Endothelial cell (in vitro differentiated cells): ENCODE measurements around the gene TBC1D9. TPM values are rescaled to one million over a fixed set of nuclear protein-coding genes. Genes with fewer than 3 reads are reported as not detected.
A peak's percentile ranks its signal among the peaks of the same experiment; 100 is the strongest.

Experiments
- DNase-seq: peaks from one replicate; pipeline ENCODE4 v3.0.0; 2021; ENCODE audit warnings: low spot score
- H3K27ac Mint-ChIP-seq: one replicate; pipeline ENCODE4 v1.8.0; 2021; ENCODE audit warnings: mixed read lengths, inconsistent platforms; ENCODE audit not compliant: unreplicated experiment
- H3K27me3 Mint-ChIP-seq: one replicate; pipeline ENCODE4 v1.8.0; 2021; ENCODE audit warnings: mild to moderate bottlenecking, moderate library complexity, mixed read lengths, inconsistent platforms; ENCODE audit not compliant: unreplicated experiment
- H3K36me3 Mint-ChIP-seq: one replicate; pipeline ENCODE4 v1.8.0; 2021; ENCODE audit warnings: mild to moderate bottlenecking, low read depth, mixed read lengths, inconsistent platforms; ENCODE audit not compliant: unreplicated experiment
- H3K4me1 Mint-ChIP-seq: one replicate; pipeline ENCODE4 v1.8.0; 2021; ENCODE audit warnings: mild to moderate bottlenecking, mixed read lengths, inconsistent platforms; ENCODE audit not compliant: unreplicated experiment
- H3K4me3 Mint-ChIP-seq: one replicate; pipeline ENCODE4 v1.8.0; 2021; ENCODE audit warnings: mild to moderate bottlenecking, mixed read lengths, inconsistent platforms; ENCODE audit not compliant: unreplicated experiment
- H3K9me3 Mint-ChIP-seq: one replicate; pipeline ENCODE4 v1.8.0; 2021; ENCODE audit warnings: mixed read lengths, inconsistent platforms; ENCODE audit not compliant: unreplicated experiment
- CTCF ChIP-seq: fragments of 200-600 bp; sonication (generic); IDR thresholded peaks from one replicate; pipeline ENCODE4 v1.5.0; 2021; ENCODE audit warnings: antibody characterized with exemption; ENCODE audit not compliant: unreplicated experiment
- total RNA-seq: library from RNA; stranded (reverse); fragmentation: NEBNext Ultra II Directional; extraction: Animal tissue kit (Norgen Biotek cat#: 25700); gene quantifications from one replicate; pipeline ENCODE4 v1.2.1, GENCODE V29; 2021; ENCODE audit not compliant: unreplicated experiment

Gene TBC1D9
- total RNA-seq, 1 donor from 2014 or later: 25.5 TPM

- H3K4me1 Mint-ChIP-seq: peaks cover 28% of the 10 kb centered on the region
- peak overlapping the region; percentile 93 for H3K4me3 Mint-ChIP-seq
- H3K27me3 Mint-ChIP-seq: peaks cover 10% of the 10 kb centered on the region
- peaks cover 17% of the 10 kb centered on the region for H3K36me3 Mint-ChIP-seq
- no peak for TF ChIP-seq CTCF
- H3K9me3 Mint-ChIP-seq: no peaks in the 10 kb centered on the region
- peak; percentile 64 for DNase-seq
- peak overlapping the region; percentile 79 for H3K27ac Mint-ChIP-seq
Measured at GRCh38 chr4:140755774-140756318, 339 bp downstream of the TBC1D9 start.

DNA sequence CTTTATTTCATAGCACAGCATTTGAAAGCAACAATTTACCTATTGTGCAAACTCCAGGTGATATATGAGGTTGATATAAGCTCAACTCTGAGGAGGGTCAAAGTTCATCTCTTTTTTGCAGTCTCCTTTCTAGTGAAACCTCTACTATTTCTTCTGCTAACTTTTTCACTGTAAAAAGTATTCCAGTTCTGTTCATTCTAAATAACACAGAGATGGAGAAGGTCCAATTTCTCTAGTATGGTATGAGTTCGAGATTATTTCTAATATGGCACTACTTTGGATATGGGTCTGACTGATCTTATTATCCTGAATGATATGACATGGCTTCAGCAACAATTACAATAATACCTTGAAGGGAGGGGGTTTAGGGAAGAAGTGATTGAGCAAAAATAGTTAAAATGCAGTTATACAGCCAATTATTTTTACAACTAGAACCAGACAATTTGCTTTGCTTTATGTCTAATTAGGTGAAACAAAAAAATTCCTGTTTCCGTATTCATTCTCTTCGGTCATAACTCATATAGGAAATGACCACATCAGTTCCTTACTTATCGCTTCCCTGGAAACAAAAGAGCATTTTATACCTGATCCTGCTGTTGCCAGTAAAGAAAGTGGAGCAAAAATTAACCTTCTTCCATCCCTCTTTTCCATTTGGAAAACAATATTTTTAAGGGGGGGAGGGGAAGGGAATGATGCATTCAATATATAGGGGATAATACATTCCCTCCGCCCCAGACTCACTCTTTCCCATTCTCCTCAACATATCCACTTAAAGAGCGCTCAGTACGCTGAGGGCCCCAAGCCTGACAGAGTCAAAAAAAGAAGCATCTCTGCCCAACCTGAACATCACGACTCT lies 1.0 kb downstream of the TBC1D9 start:
- peaks cover 17% of the 10 kb centered on the region for H3K36me3 Mint-ChIP-seq
- no peaks in the 10 kb centered on the region for H3K9me3 Mint-ChIP-seq
- peak overlapping the region; percentile 93 for H3K4me3 Mint-ChIP-seq
- H3K27ac Mint-ChIP-seq: peak overlapping the region; percentile 79
- H3K4me1 Mint-ChIP-seq: peaks cover 28% of the 10 kb centered on the region
- H3K27me3 Mint-ChIP-seq: peaks cover 10% of the 10 kb centered on the region
- no peak for TF ChIP-seq CTCF
- DNase-seq: no peak

- no peak for TF ChIP-seq CTCF
- H3K36me3 Mint-ChIP-seq: peaks cover 17% of the 10 kb centered on the region
- H3K4me1 Mint-ChIP-seq: peaks cover 23% of the 10 kb centered on the region
- H3K27ac Mint-ChIP-seq: no peak overlapping the region
- H3K27me3 Mint-ChIP-seq: peaks cover 10% of the 10 kb centered on the region
- no peaks in the 10 kb centered on the region for H3K9me3 Mint-ChIP-seq
- no peak for DNase-seq
- no peak overlapping the region for H3K4me3 Mint-ChIP-seq
Measured at GRCh38 chr4:140753329-140753728, 2.9 kb downstream of the TBC1D9 start.

DNA sequence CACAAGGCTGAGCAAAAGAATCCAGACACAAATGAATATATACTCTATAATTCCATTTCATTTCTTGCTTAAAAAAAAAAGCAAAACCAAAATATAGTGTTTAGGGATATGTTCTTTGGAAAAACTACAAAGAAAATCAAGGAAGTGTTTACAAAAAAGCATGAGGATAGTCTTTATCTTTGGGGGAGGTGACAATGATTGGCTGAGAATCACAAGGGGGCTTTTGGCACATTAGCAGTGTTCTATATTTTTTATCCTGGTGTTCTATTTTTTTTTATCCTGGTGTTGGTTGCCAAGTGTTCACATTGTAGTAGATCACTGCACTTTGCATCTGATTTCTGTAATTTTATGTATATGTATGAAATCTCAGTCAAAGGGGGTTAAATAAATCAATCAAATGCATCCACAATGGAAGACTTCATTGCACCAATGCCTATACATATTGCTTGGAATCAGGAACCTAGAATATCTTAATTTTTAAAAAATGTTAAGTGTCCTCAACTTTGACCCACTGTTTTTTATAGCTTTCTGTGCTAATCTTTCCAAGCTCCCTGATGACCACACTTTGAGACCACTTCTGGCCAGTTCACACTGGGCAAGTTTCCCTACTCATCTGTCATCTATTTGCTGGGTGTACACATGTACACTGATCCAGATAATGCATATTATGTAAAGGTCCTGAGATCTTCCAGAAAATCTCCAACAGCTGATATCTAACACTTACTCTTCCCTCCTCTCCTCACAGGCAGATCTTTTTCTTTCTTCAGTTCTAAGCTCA lies 3.7 kb downstream of the TBC1D9 start:
- peaks cover 15% of the 10 kb centered on the region for H3K36me3 Mint-ChIP-seq
- TF ChIP-seq CTCF: no peak
- H3K9me3 Mint-ChIP-seq: no peaks in the 10 kb centered on the region
- H3K27ac Mint-ChIP-seq: peak overlapping the region; percentile 1
- H3K27me3 Mint-ChIP-seq: peaks cover 8% of the 10 kb centered on the region
- peak overlapping the region; percentile 9 for H3K4me3 Mint-ChIP-seq
- H3K4me1 Mint-ChIP-seq: peaks cover 21% of the 10 kb centered on the region
- no peak for DNase-seq
